Mucosa of gallbladder (tissue), 1 donor: ENCODE measurements around the gene CORT. TPM values are rescaled to one million over a fixed set of nuclear protein-coding genes. Genes with fewer than 3 reads are reported as not detected.

Experiments
- DNase-seq: peaks from one replicate; pipeline ENCODE4 v3.0.0-alpha.2; 2020; ENCODE audit warnings: low spot score
- total RNA-seq: library from RNA; stranded (reverse); gene quantifications from one replicate; pipeline ENCODE4 v1.2.1, GENCODE V29; 2021
- donor health status: DM: no; HTN: no; CAD: no.

CORT gene
- total RNA-seq, 1 donor from 2014 or later: 0.66 TPM

- DNase-seq: peak; percentile 87
Measured at GRCh38 chr1:10474613-10475507, 25.0 kb downstream of the CORT start, which contains the start of gene PEX14. Gene PEX14 (plus strand): TSS chr1:10474950. CDS start chr1:10474967, 17 bp downstream.

- no peak for DNase-seq
Measured at GRCh38 chr1:10475510-10475909, 25.7 kb downstream of the CORT start.

- DNase-seq: no peak
Measured at GRCh38 chr1:10479296-10479695, 29.5 kb downstream of the CORT start.

GRCh38 chr1:10480614-10481013 is 30.8 kb downstream of the CORT start:
- no peak for DNase-seq

GRCh38 chr1:10484521-10484920 is 34.7 kb downstream of the CORT start:
- no peak for DNase-seq

GRCh38 chr1:10489291-10490055 is 39.6 kb downstream of the CORT start:
- DNase-seq: no peak

GRCh38 chr1:10490286-10490970 is 40.6 kb downstream of the CORT start:
- no peak for DNase-seq

GRCh38 chr1:10494418-10494753 is 44.6 kb downstream of the CORT start:
- no peak for DNase-seq

GRCh38 chr1:10494754-10495474 is 45.1 kb downstream of the CORT start:
- peak; percentile 80 for DNase-seq

- no peak for DNase-seq
Measured at GRCh38 chr1:10495475-10495817, 45.6 kb downstream of the CORT start.

- DNase-seq: no peak
Measured at GRCh38 chr1:10495952-10496351, 46.1 kb downstream of the CORT start.

GRCh38 chr1:10497109-10497508 is 47.3 kb downstream of the CORT start:
- no peak for DNase-seq

- DNase-seq: no peak
Measured at GRCh38 chr1:10498231-10498630, 48.4 kb downstream of the CORT start.

Other genes with a start within 250 kb of the CORT start
- gene KIF1B, start 239.5 kb upstream of the CORT start, total RNA-seq: 45.7 TPM
- gene PGD, start 51.0 kb upstream of the CORT start, total RNA-seq: 165 TPM
- gene CENPS, start 19.6 kb upstream of the CORT start, total RNA-seq: 27.9 TPM
- gene DFFA, start 22.5 kb downstream of the CORT start, total RNA-seq: 39.0 TPM
- 25.6 TPM for gene PEX14, start 24.9 kb downstream of the CORT start, total RNA-seq